ENCODE results near the gene SUSD2.
"Not testable (repeated sequence)": the region's sequence is repeated elsewhere in the genome, so short reads cannot be mapped to it uniquely, and the experiment has no call there.

SUSD2 gene

DNA sequence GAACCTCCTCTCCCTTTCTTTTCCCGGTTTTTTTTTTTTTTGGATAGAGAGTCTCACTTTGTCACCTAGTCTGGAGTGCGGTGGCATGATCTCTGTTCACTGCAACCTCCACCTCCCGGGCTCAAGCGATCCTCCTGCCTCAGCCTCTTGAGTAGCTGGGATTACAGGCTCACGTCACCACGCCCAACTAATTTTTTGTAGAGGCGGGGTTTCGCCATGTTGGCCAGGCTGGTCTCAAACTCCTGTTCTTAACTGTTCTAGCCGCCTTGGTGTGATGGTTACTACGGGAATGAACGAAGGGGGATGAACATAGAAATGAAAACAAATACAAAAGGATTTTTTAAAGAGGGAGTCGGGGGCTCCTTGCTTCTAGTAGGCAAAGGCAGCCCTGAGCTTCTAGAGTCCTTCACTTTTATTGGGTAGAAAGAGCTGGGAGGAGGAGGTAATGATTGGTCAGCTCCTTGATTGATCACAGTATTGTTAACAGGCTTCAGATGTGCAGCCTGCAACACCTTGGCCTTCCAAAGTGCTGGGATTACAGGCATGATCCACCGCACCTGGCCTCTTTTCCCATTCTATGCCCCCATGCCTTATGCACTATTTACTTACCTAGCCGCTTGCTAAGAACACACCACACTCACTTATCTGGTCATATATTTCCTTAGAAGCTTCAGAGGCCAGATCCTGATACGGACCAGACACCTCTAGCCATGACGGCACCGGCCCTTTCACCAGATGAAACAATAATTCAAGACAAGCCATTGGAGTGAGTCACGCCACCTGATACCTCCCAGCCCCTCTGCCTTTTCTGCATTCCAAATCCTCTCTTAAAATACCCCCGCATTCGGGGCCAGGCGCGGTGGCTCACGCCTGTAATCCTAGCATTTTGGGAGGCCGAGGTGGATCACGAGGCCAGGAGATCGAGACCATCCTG, 20.7 kb downstream of the SUSD2 start:
- DNase-seq (ENCODE audit: insufficient read length, low spot score) (no peak), FAIRE-seq (no peak)
- TF ChIP-seq, protein P1, sequence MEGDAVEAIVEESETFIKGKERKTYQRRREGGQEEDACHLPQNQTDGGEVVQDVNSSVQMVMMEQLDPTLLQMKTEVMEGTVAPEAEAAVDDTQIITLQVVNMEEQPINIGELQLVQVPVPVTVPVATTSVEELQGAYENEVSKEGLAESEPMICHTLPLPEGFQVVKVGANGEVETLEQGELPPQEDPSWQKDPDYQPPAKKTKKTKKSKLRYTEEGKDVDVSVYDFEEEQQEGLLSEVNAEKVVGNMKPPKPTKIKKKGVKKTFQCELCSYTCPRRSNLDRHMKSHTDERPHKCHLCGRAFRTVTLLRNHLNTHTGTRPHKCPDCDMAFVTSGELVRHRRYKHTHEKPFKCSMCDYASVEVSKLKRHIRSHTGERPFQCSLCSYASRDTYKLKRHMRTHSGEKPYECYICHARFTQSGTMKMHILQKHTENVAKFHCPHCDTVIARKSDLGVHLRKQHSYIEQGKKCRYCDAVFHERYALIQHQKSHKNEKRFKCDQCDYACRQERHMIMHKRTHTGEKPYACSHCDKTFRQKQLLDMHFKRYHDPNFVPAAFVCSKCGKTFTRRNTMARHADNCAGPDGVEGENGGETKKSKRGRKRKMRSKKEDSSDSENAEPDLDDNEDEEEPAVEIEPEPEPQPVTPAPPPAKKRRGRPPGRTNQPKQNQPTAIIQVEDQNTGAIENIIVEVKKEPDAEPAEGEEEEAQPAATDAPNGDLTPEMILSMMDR (IDR thresholded peaks at IDR 0.05; ENCODE audit: insufficient read depth, missing control alignments): no peak

DNA sequence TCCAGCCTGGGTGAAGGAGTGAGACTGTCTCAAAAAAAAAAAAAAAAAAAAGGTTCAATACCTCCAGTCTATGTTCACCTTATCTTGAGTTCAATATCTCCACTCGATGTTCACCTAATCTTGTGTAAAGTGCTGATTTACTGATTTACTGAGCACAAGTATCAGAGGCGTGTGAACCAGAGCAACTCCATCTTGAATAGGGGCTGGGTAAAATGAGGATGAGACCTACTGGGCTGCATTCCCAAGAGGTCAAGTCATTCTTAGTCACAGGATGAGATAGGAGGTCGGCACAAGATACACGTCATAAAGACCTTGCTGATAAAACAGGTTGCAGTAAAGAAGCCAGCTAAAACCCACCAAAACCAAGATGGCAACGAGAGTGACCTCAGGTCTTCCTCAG, 22.6 kb downstream of the SUSD2 start:
- not testable (repeated sequence) for FAIRE-seq; DNase-seq (ENCODE audit: insufficient read length, low spot score)

DNA sequence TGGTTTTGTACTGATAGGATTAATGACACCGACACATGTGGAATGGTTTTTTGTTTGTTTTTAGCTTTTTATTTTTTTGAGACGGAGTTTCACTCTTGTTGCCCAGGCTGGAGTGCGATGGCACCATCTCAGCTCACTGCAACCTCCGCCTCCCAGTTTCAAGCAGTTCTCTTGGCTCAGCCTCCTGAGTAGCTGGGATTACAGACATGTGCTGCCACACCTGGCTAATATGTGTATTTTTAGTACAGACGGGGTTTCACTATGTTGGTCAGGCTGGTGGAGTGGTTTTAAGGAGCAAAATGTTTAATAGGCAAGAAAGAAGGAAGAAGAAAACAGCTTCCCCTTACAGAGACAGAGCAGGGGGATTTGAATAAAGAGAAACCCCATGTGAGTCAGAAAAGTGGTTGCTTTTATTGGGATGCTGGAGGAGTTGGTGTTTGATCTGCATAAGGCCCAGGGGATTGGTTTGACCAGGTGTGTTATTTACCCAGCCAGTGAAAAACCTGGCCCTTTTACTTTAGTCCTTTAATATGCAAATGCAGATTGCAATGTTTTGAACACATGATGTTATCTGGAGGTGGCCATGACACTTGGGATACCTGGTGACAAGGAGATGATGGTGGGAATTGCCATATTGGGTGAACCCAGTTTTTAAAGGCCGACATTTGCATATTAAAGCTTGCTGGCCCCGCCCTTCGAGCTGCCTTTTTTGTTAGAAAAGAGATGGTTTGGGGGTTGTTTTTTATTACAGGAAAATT, 24.3 kb downstream of the SUSD2 start:
- DNase-seq (ENCODE audit: insufficient read length, low spot score): no peak
- TF ChIP-seq, protein P1 (IDR thresholded peaks at IDR 0.05; ENCODE audit: insufficient read depth, missing control alignments): no peak
- FAIRE-seq: no peak

DNA sequence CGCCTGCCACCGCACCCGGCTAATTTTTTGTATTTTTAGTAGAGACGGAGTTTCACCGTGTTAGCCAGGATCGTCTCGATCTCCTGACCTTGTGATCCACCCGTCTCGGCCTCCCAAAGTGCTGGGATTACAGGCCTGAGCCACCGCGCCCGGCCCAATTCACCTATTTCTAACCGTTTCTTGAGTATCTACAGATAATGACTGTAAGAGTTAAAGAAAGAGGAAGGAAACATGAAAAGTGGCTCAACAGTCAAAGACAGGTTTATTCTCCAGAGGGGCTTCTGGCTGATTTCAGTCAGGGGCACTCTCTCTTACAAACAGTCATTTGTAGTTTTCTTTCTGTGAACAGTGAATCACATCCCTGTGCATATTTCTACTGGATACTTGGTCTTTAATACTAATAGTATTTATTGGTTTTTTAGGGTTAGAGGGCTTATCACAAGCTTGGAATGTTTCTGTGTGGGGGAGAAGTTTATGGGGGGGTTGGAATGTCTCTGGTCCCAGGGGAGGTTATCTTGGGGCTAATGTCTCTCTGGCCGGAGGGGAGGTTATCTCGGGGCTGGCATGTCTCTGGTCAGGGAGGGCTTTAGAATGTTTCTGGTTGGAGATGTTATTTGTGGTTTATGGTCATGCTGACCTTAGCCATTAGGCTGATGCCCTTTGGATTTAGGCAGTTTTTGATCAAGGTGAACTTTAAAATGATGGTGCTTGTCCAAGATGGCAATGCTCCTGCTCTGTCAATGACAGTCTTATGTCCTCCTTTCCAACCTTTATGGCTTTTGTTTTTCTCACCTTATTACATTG, 25.4 kb downstream of the SUSD2 start:
- FAIRE-seq; DNase-seq (ENCODE audit: insufficient read length, low spot score): not testable (repeated sequence)

DNA sequence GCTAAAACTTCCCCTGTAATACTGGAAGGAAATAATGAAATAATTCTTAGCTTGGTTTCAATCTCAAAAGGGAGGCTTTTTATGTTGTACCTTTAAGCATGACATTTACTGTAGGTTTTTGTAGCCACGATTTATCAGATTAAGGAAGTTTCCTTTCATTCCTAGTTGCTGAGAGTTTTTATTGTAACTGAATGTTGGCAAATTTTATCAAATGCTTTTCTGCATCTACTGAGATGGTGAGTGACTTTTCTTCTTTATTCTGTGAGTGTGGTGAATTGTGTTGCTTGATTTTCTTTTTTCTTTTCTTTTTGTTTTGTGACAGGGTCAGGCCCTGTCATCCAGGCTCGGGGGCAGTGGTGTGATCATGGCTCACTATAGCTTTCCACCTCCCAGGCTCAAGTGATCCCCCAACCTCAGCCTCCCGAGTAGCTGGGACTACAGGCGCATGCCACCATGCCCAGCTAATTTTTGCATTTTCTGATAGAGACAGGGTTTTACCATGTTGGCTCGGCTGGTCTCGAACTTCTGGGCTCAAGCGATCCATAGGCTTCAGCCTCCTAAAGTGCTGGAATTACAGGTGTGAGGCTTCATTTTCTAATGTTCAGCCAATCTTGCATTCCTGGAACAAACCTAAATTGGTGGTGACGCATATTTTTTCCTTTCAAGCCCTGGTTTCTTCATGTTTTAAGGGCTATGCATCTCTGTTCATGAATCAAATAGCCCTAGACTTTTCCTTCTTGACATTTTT, 26.2 kb downstream of the SUSD2 start:
- no peak for FAIRE-seq
- no peak for DNase-seq (ENCODE audit: insufficient read length, low spot score)
- TF ChIP-seq, protein P1 (IDR thresholded peaks at IDR 0.05; ENCODE audit: insufficient read depth, missing control alignments): no peak

DNA sequence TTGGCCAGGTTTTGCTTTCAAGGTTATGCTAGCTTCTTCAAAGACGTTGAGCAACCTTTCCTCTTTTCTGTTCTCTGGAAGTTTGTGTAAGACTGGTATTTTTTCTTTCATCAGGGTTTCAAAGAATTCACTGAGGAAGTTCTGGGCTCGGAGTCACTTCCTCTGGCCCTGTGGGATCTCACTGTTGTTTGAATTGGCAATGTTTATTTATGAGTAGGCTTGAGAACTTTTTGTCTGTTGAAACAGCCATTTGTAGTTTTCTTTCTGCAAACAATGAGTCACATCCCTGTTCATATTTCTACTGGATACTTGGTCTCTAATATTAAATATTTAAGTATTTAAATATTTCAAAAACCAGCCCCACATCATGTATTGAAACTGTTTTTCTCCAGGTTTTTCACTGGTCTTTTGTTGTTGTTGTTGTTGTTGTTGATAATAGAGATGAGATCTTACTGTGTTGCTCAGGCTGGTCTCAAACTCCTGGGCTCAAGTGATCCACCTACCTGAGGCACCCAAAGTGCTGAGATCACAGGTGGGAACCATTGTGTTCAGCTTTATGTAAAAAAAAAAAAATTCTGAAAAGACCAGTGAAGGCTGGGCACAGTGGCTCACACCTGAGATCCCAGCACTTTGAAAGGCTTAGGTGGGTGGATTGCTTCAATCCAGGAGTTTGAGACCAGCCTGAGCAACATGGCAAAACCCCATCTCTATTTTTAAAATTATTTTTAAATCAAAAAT, 26.9 kb downstream of the SUSD2 start:
- TF ChIP-seq, protein P1 (IDR thresholded peaks at IDR 0.05; ENCODE audit: insufficient read depth, missing control alignments): no peak
- FAIRE-seq: no peak
- DNase-seq (ENCODE audit: insufficient read length, low spot score): no peak

DNA sequence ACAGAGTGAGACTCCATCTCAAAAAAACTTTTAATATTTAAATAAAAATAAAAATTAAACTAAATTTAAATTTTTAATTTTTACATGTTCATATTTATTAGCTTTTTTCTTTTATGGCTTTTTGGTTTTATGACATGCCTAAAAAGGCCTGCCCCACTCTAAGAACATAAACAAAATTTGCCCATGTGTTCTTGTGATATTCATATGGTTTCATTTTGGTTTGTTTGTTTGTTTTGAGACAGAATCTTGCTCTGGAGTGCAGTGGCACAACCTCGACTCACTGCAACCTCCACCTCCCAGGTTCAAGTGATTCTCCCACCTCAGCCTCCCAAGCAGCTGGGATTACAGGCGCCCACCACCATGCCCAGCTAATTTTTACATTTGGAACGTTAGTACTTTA, 27.7 kb downstream of the SUSD2 start:
- DNase-seq (ENCODE audit: insufficient read length, low spot score) (no peak), FAIRE-seq (no peak)
- TF ChIP-seq, protein P1 (IDR thresholded peaks at IDR 0.05; ENCODE audit: insufficient read depth, missing control alignments): no peak
